Measurements from ENCODE around the gene CCDC24.

The CCDC24 gene

DNA sequence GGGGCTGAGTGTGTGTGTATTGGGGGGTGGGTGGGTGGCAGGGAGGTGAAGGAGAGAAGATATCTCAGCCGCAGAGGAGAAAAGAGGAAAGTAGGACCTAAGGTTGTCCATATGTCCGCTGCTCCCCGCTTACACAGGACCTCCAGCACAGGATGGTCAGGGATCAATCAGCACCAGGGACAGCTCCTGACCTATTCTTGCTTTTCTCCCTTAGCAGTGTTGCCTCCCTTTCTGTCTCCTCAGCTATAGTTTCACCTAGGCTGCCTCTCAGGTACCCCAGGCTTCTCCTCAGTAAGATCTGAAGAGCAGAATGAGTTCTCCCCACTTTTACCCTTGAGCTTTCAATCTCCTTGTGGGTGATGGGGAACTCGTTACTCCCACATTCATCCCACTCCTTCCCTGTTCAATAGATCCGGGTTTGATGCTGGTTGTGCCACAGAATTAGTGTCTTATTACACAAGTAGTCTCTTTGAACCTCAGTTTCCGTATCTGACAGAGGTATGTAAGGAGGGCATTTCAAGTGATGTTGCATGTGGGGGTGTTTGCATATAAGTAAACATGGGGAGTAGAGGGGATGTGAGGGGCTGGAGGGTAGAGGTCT is 23.0 kb upstream of the CCDC24 start:
- Histone ChIP-seq H3K27ac (no peak overlapping the region), H3K27me3 (replicated peaks) (no peaks in the 10 kb centered on the region), H3K4me3 (ENCODE audit: low read depth, low read length) (no peak overlapping the region), H3K36me3 (replicated peaks) (peaks cover 2% of the 10 kb centered on the region)
- DNase-seq: no peak
- in situ Hi-C loops (cut with HindIII; ENCODE audit: low pct_ligation_motif_present, low sequenced_read_pairs): no loop called here
- TF ChIP-seq, protein P1, sequence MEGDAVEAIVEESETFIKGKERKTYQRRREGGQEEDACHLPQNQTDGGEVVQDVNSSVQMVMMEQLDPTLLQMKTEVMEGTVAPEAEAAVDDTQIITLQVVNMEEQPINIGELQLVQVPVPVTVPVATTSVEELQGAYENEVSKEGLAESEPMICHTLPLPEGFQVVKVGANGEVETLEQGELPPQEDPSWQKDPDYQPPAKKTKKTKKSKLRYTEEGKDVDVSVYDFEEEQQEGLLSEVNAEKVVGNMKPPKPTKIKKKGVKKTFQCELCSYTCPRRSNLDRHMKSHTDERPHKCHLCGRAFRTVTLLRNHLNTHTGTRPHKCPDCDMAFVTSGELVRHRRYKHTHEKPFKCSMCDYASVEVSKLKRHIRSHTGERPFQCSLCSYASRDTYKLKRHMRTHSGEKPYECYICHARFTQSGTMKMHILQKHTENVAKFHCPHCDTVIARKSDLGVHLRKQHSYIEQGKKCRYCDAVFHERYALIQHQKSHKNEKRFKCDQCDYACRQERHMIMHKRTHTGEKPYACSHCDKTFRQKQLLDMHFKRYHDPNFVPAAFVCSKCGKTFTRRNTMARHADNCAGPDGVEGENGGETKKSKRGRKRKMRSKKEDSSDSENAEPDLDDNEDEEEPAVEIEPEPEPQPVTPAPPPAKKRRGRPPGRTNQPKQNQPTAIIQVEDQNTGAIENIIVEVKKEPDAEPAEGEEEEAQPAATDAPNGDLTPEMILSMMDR (IDR thresholded peaks at IDR 0.05; ENCODE audit: low read depth, low read length, missing control alignments): no peak

DNA sequence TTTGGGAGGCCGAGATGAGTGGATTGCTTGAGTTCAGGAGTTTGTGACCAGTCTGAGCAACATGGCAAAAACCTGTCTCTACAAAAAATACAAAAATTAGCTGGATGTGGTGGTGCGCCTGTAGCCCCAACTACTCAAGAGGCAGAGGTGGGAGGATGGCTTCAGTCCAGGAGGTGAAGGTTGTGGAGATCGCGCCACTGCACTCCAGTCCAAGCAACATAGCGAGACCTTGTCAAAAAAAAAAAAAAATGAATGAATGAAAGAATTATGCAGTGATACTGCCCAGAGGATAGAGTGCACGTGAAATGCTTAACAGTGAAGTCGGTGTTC is 22.0 kb upstream of the CCDC24 start:
- no peak for DNase-seq
- peak overlapping the region; percentile 39 for H3K4me3 ChIP-seq (ENCODE audit: low read depth, low read length)
- in situ Hi-C loops (cut with HindIII; ENCODE audit: low pct_ligation_motif_present, low sequenced_read_pairs): no loop called here
- no peak overlapping the region for H3K27ac ChIP-seq
- no peaks in the 10 kb centered on the region for H3K27me3 ChIP-seq (replicated peaks)
- peaks cover 2% of the 10 kb centered on the region for H3K36me3 ChIP-seq (replicated peaks)
- TF ChIP-seq, protein P1 (IDR thresholded peaks at IDR 0.05; ENCODE audit: low read depth, low read length, missing control alignments): no peak

DNA sequence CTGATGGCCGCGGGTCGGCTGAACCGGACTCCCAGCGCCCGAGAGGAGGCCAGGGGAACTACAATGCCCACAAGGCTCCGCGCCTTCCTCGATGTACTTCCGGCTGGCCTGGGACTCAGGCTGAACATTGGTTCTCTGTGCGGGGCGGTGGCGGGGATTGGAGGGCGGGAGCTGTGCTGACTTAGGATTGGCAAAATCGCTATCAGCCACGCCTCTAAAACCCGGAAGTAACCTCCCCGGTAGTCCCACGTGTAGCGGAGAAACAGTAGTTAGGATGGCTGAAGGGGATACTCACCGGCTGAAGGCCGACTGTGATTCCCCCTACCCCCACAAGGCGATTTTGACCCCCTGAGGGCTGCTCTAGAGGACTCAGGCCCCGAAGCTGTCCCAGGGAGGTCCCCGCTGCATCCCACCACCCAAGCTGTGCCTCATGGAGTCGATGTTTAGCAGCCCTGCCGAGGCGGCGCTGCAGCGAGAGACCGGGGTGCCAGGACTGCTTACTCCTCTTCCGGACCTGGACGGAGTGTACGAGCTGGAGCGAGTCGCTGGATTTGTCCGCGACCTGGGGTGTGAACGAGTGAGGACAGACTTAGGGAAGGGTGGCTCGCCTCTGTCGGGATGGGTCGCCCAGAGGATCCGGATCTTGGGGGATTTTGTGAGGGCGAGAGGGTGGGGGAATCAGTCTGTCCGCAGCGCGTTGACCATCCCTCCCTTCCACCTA is 21.5 kb upstream of the CCDC24 start, which contains the start of gene DPH2:
Gene DPH2 (plus strand): TSS at position 265 of the 721 bp plus-strand sequence. CDS start 166 bp downstream, at position 431.
- no peak within 1 kb of the TSS for H3K27ac ChIP-seq
- H3K27me3 ChIP-seq (replicated peaks): no peaks in the 10 kb centered on the region
- TF ChIP-seq, protein P1 (IDR thresholded peaks at IDR 0.05; ENCODE audit: low read depth, low read length, missing control alignments): peak; percentile 32
- H3K4me3 ChIP-seq (ENCODE audit: low read depth, low read length): peak within 1 kb of the TSS; percentile 95
- H3K36me3 ChIP-seq (replicated peaks): peaks cover 2% of the 10 kb centered on the region
- in situ Hi-C loops (cut with HindIII; ENCODE audit: low pct_ligation_motif_present, low sequenced_read_pairs): no loop called here
- DNase-seq: peak; percentile 99

GRCh38 chr1:43970502-43970901 is 20.9 kb upstream of the CCDC24 start:
- no peak for DNase-seq
- in situ Hi-C loops (cut with HindIII; ENCODE audit: low pct_ligation_motif_present, low sequenced_read_pairs): no loop called here
- TF ChIP-seq, protein P1 (IDR thresholded peaks at IDR 0.05; ENCODE audit: low read depth, low read length, missing control alignments): no peak
- H3K36me3 ChIP-seq (replicated peaks): peaks cover 2% of the 10 kb centered on the region
- no peak overlapping the region for H3K27ac ChIP-seq
- H3K27me3 ChIP-seq (replicated peaks): no peaks in the 10 kb centered on the region
- peak overlapping the region; percentile 95 for H3K4me3 ChIP-seq (ENCODE audit: low read depth, low read length)

DNA sequence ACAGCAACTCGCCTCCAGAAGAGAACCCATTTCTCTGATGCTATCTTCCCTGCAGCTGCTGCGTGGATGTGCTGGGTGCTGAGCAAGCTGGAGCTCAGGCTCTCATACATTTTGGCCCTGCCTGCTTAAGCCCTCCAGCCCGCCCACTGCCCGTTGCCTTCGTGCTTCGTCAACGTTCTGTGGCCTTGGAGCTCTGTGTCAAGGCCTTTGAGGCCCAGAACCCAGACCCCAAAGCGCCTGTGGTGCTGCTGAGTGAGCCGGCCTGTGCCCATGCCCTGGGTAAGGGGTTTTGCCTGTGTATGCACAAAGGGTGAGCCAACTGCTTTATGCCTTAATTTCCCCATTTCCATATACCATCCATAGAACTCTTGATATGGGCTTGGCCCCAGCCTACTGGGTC is 20.5 kb upstream of the CCDC24 start:
- DNase-seq: no peak
- Histone ChIP-seq H3K27me3 (replicated peaks) (no peaks in the 10 kb centered on the region), H3K36me3 (replicated peaks) (peaks cover 2% of the 10 kb centered on the region), H3K4me3 (ENCODE audit: low read depth, low read length) (peak overlapping the region; percentile 95), H3K27ac (no peak overlapping the region)
- in situ Hi-C loops (cut with HindIII; ENCODE audit: low pct_ligation_motif_present, low sequenced_read_pairs): no loop called here
- TF ChIP-seq, protein P1 (IDR thresholded peaks at IDR 0.05; ENCODE audit: low read depth, low read length, missing control alignments): no peak
